ENCODE results near the gene THAP9.
A peak's percentile ranks its signal among the peaks of the same experiment; 100 is the strongest.
"Not testable (repeated sequence)": the region's sequence is repeated elsewhere in the genome, so short reads cannot be mapped to it uniquely, and the experiment has no call there.

THAP9 gene, protein sequence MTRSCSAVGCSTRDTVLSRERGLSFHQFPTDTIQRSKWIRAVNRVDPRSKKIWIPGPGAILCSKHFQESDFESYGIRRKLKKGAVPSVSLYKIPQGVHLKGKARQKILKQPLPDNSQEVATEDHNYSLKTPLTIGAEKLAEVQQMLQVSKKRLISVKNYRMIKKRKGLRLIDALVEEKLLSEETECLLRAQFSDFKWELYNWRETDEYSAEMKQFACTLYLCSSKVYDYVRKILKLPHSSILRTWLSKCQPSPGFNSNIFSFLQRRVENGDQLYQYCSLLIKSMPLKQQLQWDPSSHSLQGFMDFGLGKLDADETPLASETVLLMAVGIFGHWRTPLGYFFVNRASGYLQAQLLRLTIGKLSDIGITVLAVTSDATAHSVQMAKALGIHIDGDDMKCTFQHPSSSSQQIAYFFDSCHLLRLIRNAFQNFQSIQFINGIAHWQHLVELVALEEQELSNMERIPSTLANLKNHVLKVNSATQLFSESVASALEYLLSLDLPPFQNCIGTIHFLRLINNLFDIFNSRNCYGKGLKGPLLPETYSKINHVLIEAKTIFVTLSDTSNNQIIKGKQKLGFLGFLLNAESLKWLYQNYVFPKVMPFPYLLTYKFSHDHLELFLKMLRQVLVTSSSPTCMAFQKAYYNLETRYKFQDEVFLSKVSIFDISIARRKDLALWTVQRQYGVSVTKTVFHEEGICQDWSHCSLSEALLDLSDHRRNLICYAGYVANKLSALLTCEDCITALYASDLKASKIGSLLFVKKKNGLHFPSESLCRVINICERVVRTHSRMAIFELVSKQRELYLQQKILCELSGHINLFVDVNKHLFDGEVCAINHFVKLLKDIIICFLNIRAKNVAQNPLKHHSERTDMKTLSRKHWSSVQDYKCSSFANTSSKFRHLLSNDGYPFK

GRCh38 chr4:82900411-82901182, at the start of gene THAP9:
TSS of gene THAP9 (plus strand) at chr4:82900735. CDS start at chr4:82900803, 68 bp downstream.
- peak; percentile 99 to 100 (median 100) for DNase-seq

DNA sequence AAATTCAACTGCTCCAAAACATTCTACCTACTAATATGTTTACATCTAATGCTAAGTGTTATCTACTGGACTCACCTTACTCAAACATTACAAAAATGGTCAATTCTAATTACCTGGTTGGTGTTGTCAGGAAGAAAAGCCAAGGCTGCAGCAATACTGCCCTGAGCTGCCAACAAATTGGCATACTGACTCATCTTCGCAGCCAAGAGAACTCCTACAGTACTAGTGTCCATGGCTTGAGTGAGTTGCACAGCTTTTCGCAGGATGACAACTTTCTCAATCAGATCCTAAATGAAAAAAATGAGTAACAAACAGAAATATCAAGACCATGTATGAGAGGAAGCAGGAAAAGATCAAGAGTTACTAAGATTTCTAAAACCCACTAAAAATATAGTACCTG, 49.2 kb upstream of the THAP9 start:
- no peak for DNase-seq

DNA sequence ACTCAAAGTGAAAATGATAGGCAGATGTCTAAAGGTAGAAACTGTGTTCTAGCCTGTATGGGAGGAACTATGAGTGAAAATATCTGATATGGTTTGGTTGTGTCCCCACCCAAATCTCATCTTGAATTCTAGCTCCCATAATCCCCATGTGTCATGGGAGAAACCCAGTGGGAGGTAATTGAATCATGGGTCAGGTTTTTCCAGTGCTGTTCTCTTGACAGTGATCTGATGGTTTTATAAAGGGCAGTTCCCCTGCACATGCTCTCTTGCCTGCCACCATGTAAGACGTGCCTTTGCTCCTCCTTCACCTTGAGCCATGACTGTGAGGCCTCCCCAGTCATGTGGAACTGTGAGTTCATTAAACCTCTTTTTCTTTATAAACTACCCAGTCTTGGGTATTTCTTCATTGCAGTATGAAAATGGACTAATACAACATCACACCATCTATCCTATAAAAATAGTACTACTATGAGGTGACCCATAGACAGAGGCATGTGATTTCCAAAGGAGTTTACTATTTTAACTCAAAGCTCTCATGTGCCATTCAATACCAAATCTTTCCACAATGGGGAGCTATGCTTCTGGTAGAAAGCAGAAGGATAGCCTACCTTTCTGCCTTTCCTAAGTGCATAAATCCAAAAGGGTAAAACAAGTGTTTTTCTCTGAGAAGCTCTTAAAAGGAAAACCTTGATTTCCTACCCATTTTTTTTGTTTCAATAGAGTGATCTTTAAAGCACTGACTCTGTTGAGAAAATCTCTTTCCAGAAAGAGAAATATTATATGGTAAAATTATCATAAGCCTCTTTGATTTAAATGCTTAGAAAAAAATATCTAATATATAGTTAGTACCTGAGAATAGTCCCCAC, 48.4 kb upstream of the THAP9 start:
- DNase-seq = peak; percentile 43 to 50 (median 47)

DNA sequence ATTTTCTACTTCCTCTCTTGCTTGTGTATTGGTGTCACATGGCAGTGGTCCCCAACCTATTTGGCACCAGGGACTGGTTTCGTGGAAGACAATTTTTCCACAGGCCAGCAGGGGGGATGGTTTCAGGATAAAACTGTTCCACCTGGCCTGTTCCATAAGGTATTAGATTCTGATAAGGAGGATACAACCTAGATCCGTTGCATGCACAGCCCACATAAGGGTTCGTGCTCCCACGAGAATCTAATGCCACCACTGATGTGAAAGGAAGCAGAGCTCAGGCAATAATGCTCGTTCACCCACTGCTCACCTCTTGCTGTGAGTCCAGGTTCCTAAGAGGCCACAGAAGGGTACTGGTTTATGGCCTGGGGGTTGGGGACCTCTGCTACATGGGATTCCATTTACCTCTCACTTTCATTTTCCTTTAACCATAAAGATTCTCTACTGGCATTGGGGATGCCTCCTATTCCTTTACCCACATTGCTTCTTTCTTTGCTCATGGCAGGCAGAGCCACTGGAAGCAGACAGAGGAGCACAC, 47.7 kb upstream of the THAP9 start:
- DNase-seq = no peak

DNA sequence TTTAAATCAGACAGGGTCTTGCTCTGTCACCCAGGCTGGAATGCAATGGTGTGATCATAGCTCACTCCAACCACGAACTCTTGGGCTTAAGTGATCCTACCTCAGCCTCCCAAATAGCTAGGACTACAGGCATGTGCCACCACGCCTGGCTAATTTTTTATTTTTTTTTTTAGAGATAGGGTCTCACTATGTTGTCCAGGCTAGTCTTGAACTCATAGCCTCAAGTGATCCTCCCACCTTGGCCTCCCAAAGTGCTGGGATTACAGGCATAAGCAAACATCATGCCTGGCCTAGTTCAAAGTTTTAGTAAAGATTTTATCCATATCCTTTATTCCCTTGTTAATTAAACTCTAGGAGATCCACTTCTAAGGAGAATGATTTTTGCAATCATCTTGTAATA, 40.0 kb upstream of the THAP9 start:
- not testable (repeated sequence) for DNase-seq

DNA sequence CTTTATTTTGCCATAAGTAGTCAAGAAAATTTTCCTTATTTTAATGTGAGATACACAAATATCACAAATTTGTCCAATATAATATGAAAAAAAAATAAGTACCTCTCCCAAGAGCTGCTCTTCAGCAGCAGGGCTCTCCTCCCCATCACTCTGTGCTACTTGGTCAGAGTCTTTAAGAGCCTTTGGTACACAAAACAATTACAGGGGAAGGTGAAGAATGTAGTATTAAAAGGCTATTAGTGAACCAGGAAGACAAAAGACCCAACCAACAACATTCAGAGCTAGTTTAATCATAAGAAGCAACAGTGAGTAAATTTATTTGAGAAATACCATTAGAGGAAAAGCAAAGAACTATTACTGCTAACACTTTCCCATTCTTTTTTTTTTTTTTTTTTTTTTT, 39.0 kb upstream of the THAP9 start:
- DNase-seq = no peak

DNA sequence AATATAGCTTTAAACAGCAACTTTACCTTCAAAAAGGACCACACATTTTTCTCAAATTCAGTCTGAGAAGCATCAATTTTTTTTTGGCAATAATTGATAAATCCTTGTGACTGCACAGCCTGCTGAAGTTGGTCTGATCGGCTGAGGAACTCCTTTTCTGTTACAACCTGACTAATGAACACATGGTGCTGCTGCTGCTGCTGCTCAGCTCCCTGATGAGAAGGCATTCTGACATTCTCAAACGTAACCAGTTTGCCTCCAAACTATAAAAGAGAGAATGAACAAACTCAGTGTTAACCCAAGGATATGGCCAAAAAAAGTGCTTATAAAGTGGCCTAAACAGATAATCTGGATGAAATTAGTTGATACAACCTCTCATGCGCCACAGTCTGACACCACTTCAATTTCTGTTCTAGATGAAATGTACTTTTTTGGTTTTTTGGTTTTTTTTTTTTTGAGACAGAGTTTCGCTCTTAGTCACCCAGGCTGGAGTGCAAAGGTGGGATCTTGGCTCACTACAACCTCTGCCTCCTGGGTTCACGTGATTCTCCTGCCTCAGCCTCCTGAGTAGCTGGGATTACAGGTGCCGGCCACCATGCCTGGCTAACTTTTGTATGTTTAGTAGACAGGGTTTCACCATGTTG, 36.1 kb upstream of the THAP9 start:
- no peak for DNase-seq

- DNase-seq = peak; percentile 76 to 92 (median 92)
Observed at GRCh38 chr4:82865592-82865991, 34.9 kb upstream of the THAP9 start.

GRCh38 chr4:82866033-82866432, 34.5 kb upstream of the THAP9 start:
- DNase-seq = not testable (repeated sequence)

DNA sequence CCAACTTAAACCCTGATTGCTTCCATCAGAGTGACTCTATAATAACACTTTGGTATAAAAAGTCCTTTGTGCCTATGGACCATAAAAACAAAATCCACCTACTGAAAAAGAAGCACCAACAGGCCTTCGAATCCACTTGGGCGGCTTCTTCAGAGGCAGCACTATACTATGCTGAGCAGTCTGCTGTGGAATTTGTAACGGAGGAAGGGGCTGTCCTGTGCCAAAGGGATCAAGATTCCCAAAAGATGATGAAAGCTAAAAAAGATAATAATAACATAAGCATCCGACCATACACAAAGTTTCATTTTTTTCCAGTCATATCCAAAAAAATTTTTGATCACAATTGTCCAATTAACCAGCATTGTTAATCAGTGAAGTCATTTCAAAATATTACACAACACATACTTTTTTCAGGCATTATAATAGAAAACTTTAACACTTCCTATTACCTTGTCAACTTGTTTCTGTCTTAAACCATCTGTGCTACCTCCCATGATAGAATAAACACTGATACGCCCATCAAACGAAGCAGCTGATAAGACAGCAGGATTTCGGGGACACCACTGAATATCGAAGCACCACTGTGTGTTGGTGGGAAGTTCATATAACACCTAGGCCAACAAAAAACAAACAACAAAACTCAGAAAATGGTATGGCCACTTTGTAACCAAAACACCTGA, 33.7 kb upstream of the THAP9 start:
- DNase-seq = no peak

GRCh38 chr4:82868572-82868971, 32.0 kb upstream of the THAP9 start:
- DNase-seq = no peak

- no peak for DNase-seq
Observed at GRCh38 chr4:82885410-82885809, 15.1 kb upstream of the THAP9 start.

- no peak for DNase-seq
Observed at GRCh38 chr4:82886147-82886942, 14.2 kb upstream of the THAP9 start.

DNA sequence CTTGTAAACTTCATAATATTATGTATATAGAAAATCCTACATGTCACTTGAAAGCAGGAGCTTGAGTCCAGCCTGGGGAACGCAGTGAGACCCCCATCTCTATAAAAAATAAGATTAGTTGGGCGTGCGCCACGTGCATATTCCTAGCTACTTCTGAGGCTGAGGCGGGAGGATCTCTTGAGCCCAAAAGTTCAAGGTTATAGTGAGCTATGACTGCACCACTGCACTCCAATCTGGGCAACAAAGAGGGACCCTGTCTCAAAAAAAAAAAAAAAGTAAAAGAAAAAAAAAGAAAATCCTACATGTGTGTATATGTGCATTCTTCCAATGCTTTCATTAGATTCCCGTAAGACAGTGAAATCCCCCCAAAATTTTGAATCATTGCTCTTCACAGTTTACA, 11.2 kb upstream of the THAP9 start:
- no peak for DNase-seq

DNA sequence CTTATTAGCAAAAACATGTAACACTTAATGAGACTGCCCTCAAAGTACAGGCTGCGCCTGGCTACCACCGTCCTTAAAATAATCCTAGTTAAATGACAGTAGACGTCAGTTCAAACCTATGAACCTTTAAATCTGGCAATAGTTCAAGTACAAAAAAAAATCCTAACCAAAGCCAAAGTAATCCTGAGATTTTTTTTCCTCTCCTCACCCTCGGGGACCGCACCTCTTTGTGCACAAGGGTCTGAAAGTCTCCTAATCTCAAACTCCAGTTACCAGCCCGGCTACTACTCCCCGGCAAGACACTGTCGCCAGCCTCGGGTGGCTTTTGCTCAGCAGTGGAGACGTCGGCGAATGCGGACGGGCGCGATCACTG, 10.0 kb upstream of the THAP9 start:
- DNase-seq = no peak

GRCh38 chr4:82890901-82891706, 9.4 kb upstream of the THAP9 start, which contains the start of gene SEC31A:
TSS of gene SEC31A (minus strand) at chr4:82891153. CDS start at chr4:82881936, 9,217 bp downstream.
- peak; percentile 98 to 99 (median 99) for DNase-seq

GRCh38 chr4:82891707-82892466, 8.6 kb upstream of the THAP9 start:
- no peak for DNase-seq

DNA sequence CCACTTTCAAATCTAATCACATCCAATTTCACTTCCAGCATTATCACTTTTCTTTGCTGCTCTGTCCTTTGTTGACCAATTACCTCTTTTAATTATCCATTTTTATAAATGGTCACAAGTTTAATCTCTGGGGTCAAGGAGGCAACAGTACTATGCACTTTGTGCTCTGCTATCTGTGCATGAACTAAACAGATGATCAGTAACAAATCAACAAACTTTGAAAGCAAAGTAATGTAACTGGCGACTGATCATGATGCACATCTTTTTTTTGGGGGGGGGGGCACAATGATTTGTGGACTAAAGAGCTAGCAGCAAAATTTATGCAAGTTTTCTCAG, 8.1 kb upstream of the THAP9 start:
- DNase-seq = no peak

All from suppressor macrophage treated with lipopolysaccharide for 1 hour (primary cell).